HCT116 (cell line): ENCODE measurements around the gene PLOD2. TPM values are rescaled to one million over a fixed set of nuclear protein-coding genes. Genes with fewer than 3 reads are reported as not detected.

Experiments
- ATAC-seq: fragments of 200-7000 bp; cut with Tn5 transposase; 2 replicates; pipeline ENCODE4 v1.9.1; 2020; ENCODE audit warnings: mild to moderate bottlenecking, moderate library complexity
- BruUV-seq: library from RNA; stranded (reverse); fragments of 400-500 nt; replicated peaks from 2 replicates; lab custom pipeline; 2021; lab: Mats Ljungman, UMichigan
- CTCF ChIA-PET: fragments of 300-600 bp; sonication (Branson Sonifier 250); formaldehyde crosslinking; loops from one replicate; lab custom pipeline; 2021; ENCODE audit warnings: antibody characterized with exemption; lab: Charles Lee
- POLR2A ChIA-PET: fragments of 300-600, 350-600 bp; sonication (Branson Sonifier 250); formaldehyde crosslinking; loops from one replicate; lab custom pipeline; 2021; ENCODE audit warnings: antibody characterized with exemption; lab: Charles Lee
- RAD21 ChIA-PET, 2 experiments: fragments of 300-600 bp; sonication (Branson Sonifier 250); formaldehyde crosslinking; loops; one replicate each; lab custom pipeline; 2023; ENCODE audit warnings: low total read pairs in 2 of 2; ENCODE audit not compliant: uncharacterized antibody in 2 of 2, unreplicated experiment in 2 of 2, low non-redundant PET in 1 of 2; lab: Charles Lee
- DNase-seq: peaks from one replicate; pipeline ENCODE4 v3.0.0-alpha.2; 2010; ENCODE audit warnings: low read depth, low spot score
- H2AFZ ChIP-seq: fragments of 200-600 bp; shearing (Covaris generic), sonication (generic); 2 replicates; pipeline ENCODE4 v1.6.1; 2017; ENCODE audit warnings: low read depth, mixed run types, mixed read lengths, antibody characterized with exemption, low read length; ENCODE audit not compliant: poor library complexity, severe bottlenecking
- H3K27ac ChIP-seq: 2 replicates; pipeline ENCODE4 v1.5.1; 2012; ENCODE audit warnings: low read depth, low read length
- H3K27me3 ChIP-seq: fragments of 200-600 bp; sonication (generic); 2 replicates; pipeline ENCODE4 v1.6.1; 2016; ENCODE audit warnings: mixed run types, low read length, mixed read lengths; ENCODE audit not compliant: insufficient read depth
- H3K36me3 ChIP-seq, 2 experiments: fragments of 200-500 bp in 1 of 2; fragments of 200-600 bp in 1 of 2; sonication (Bioruptor generic) in 1 of 2; sonication (generic) in 1 of 2; 2 replicates each; pipeline versions ENCODE4 v1.5.1 to v1.6.1; 2014 to 2016; ENCODE audit warnings: low read length in 2 of 2, inconsistent platforms in 1 of 2, mixed read lengths in 1 of 2, mixed run types in 1 of 2; ENCODE audit not compliant: insufficient read depth in 2 of 2, control insufficient read depth in 1 of 2
- H3K4me1 ChIP-seq, 2 experiments: fragments of 200-600 bp in 1 of 2; sonication (generic) in 1 of 2; 2 replicates each; pipeline versions ENCODE4 v1.5.1 to v1.6.1; 2012 to 2017; ENCODE audit warnings: low read length in 2 of 2, inconsistent platforms in 1 of 2, mild to moderate bottlenecking in 1 of 2, mixed read lengths in 1 of 2, mixed run types in 1 of 2, moderate library complexity in 1 of 2; ENCODE audit not compliant: insufficient read depth in 2 of 2, control insufficient read depth in 1 of 2
- H3K4me2 ChIP-seq: fragments of 200-600 bp; sonication (generic); 2 replicates; pipeline ENCODE4 v1.6.1; 2017; ENCODE audit warnings: mixed run types, low read length, mixed read lengths
- H3K4me3 ChIP-seq, 2 experiments: fragments of 200-600 bp in 1 of 2; sonication (generic) in 1 of 2; replicated peaks in 1 of 2; 2 replicates each; pipeline ENCODE4 v1.5.1; 2011 to 2016; ENCODE audit warnings: low read length in 2 of 2, control low read depth in 1 of 2, low read depth in 1 of 2, mild to moderate bottlenecking in 1 of 2, mixed read lengths in 1 of 2, mixed run types in 1 of 2
- H3K79me2 ChIP-seq: fragments of 200-600 bp; sonication (generic); 2 replicates; pipeline ENCODE4 v1.6.1; 2017; ENCODE audit warnings: mild to moderate bottlenecking, mixed run types, low read length, moderate library complexity, mixed read lengths; ENCODE audit not compliant: insufficient read depth
- H3K9ac ChIP-seq: fragments of 200-600 bp; sonication (generic); 2 replicates; pipeline ENCODE4 v1.6.1; 2016; ENCODE audit warnings: low read length, mixed read lengths
- H3K9me2 ChIP-seq: fragments of 200-600 bp; sonication (generic), shearing (Covaris generic); 2 replicates; pipeline ENCODE4 v1.6.1; 2017; ENCODE audit warnings: mixed run types, mild to moderate bottlenecking, moderate library complexity; ENCODE audit not compliant: insufficient read depth
- H3K9me3 ChIP-seq, 2 experiments: fragments of 200-500 bp in 1 of 2; fragments of 200-600 bp in 1 of 2; sonication (Bioruptor generic) in 1 of 2; sonication (generic) in 1 of 2; 2 replicates each; pipeline ENCODE4 v1.6.1; 2014 to 2017; ENCODE audit warnings: low read length in 2 of 2, mixed read lengths in 2 of 2, inconsistent platforms in 1 of 2, low read depth in 1 of 2, mild to moderate bottlenecking in 1 of 2, mixed run types in 1 of 2, moderate library complexity in 1 of 2; ENCODE audit not compliant: control insufficient read depth in 1 of 2, insufficient read depth in 1 of 2
- H4K20me1 ChIP-seq: fragments of 200-600 bp; sonication (generic), shearing (Covaris generic); 2 replicates; pipeline ENCODE4 v1.6.1; 2017; ENCODE audit warnings: mixed run types, mild to moderate bottlenecking, moderate library complexity; ENCODE audit not compliant: insufficient read depth
- EGR1 ChIP-seq: IDR thresholded peaks from 2 replicates; pipeline ENCODE4 v1.6.1; 2012; ENCODE audit warnings: low read depth
- EZH2 ChIP-seq: fragments of 200-600 bp; sonication (generic); IDR thresholded peaks from 2 replicates; pipeline ENCODE4 v1.6.1; 2017; ENCODE audit warnings: antibody characterized with exemption, mixed run types
- EZH2phosphoT487 ChIP-seq: fragments of 200-600 bp; IDR thresholded peaks from 2 replicates; pipeline ENCODE4 v1.6.1; 2018; ENCODE audit warnings: antibody characterized with exemption, borderline replicate concordance
- FOSL1 ChIP-seq: IDR thresholded peaks from 2 replicates; pipeline ENCODE4 v1.6.1; 2012; ENCODE audit warnings: low read depth
- POLR2A ChIP-seq: IDR thresholded peaks from 2 replicates; pipeline ENCODE4 v1.7.0; 2011; ENCODE audit warnings: borderline replicate concordance; ENCODE audit not compliant: insufficient read depth, insufficient read length; ENCODE audit errors: extremely low read depth
- POLR2AphosphoS5 ChIP-seq: IDR thresholded peaks from 2 replicates; pipeline ENCODE4 v1.6.1; 2011; ENCODE audit warnings: mild to moderate bottlenecking, low read depth, low read length, moderate library complexity
- RAD21 ChIP-seq: IDR thresholded peaks from 2 replicates; pipeline ENCODE4 v1.6.1; 2012; ENCODE audit warnings: low read depth, mild to moderate bottlenecking
- SP1 ChIP-seq: IDR thresholded peaks from 2 replicates; pipeline ENCODE4 v1.6.1; 2012; ENCODE audit warnings: low read depth
- SRF ChIP-seq: IDR thresholded peaks from 2 replicates; pipeline ENCODE4 v1.6.1; 2012; ENCODE audit warnings: low read depth
- TCF7L2 ChIP-seq: IDR thresholded peaks from 2 replicates; pipeline ENCODE4 v1.7.0; 2011; ENCODE audit warnings: borderline replicate concordance, inconsistent platforms; ENCODE audit not compliant: insufficient read depth, insufficient read length; ENCODE audit errors: extremely low read depth
- ZFX ChIP-seq: fragments of 450-650 bp; IDR thresholded peaks from 2 replicates; pipeline ENCODE4 v1.6.1; 2017
- intact Hi-C: fragments of 100-400 bp; cut with micrococcal nuclease; formaldehyde crosslinking; loops from 2 replicates; pipeline ENCODE4 v1.10.0; 2022
- total RNA-seq: library from RNA; stranded (reverse); gene quantifications from one replicate; pipeline ENCODE4 v1.2.1, GENCODE V29; 2021; ENCODE audit not compliant: unreplicated experiment
- TF ChIP-seq, protein P1 (sequence below): IDR thresholded peaks from 2 replicates; pipeline ENCODE4 v1.6.1; 2011; ENCODE audit warnings: mild to moderate bottlenecking, low read length, moderate library complexity; ENCODE audit not compliant: insufficient replicate concordance; ENCODE audit errors: extremely low read depth
- TF ChIP-seq, protein P2 (sequence below): IDR thresholded peaks from 2 replicates; pipeline ENCODE4 v1.6.1; 2012

The PLOD2 gene
- total RNA-seq, 1 experiment from 2014 or later: 25.8 TPM

- no peak overlapping the region for H3K4me2 ChIP-seq
- ChIA-PET POLR2A (interaction anchor here (0.9 kb wide), 1 partner anchor 14 kb away, joined by 3 read pairs; no protein-coding TSS in a partner anchor), CTCF (no interaction called here)
These were observed 21.3 kb downstream of the PLOD2 start for GRCh38 chr3:146139586-146140110.

DNA sequence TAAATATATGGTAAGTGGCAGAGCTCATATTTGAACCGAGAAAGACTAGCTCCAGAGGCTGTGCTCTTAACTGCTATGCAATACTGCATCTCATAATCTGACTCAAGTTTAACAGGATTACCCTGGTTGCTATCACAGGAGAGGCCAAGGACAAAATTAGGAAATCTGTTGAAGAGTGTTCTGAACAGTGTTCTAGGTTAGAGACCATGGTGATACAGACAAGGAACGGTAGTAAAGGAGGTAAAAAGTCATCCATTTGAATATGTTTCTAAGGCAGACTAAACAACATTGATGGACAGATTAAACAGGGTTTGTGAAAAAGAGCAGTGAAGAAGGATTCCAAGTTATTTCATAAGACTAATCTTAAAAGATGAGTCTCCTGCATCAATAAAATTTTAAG, 22.1 kb downstream of the PLOD2 start:
- Histone ChIP-seq H3K27me3 (no peaks in the 10 kb centered on the region), H4K20me1 (no peaks in the 10 kb centered on the region), H3K27ac (no peak overlapping the region), H3K4me3 (no peak overlapping the region), H3K9ac (no peak overlapping the region), H3K79me2 (no peaks in the 10 kb centered on the region), H2AFZ (no peak overlapping the region), H3K4me2 (no peak overlapping the region), H3K9me3 (no peaks in the 10 kb centered on the region), H3K4me1 (no peaks in the 10 kb centered on the region), H3K36me3 (no peaks in the 10 kb centered on the region), H3K9me2 (no peaks in the 10 kb centered on the region)
- ATAC-seq (no peak), DNase-seq (no peak)
- no TSS peak for BruUV-seq
- intact Hi-C loops: no loop called here
- TF ChIP-seq SRF (no peak), ZFX (no peak), FOSL1 (no peak), EZH2 (no peak), EZH2phosphoT487 (no peak), EGR1 (no peak), RAD21 (no peak), POLR2AphosphoS5 (no peak), SP1 (no peak)
- TF ChIP-seq, protein P1, sequence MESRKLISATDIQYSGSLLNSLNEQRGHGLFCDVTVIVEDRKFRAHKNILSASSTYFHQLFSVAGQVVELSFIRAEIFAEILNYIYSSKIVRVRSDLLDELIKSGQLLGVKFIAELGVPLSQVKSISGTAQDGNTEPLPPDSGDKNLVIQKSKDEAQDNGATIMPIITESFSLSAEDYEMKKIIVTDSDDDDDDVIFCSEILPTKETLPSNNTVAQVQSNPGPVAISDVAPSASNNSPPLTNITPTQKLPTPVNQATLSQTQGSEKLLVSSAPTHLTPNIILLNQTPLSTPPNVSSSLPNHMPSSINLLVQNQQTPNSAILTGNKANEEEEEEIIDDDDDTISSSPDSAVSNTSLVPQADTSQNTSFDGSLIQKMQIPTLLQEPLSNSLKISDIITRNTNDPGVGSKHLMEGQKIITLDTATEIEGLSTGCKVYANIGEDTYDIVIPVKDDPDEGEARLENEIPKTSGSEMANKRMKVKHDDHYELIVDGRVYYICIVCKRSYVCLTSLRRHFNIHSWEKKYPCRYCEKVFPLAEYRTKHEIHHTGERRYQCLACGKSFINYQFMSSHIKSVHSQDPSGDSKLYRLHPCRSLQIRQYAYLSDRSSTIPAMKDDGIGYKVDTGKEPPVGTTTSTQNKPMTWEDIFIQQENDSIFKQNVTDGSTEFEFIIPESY: no peak
- TF ChIP-seq, protein P2, sequence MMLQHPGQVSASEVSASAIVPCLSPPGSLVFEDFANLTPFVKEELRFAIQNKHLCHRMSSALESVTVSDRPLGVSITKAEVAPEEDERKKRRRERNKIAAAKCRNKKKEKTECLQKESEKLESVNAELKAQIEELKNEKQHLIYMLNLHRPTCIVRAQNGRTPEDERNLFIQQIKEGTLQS: no peak
- RAD21 ChIA-PET: no interaction called here
- POLR2A ChIA-PET: no interaction called here
- CTCF ChIA-PET: no interaction called here

More at GRCh38 chr3:146139586-146140110, 21.3 kb downstream of the PLOD2 start:
- DNase-seq (no peak), ATAC-seq (no peak)
- RAD21 ChIA-PET: no interaction called here
- Histone ChIP-seq H3K79me2 (no peaks in the 10 kb centered on the region; the same call in 1 of the 2 replicates), H3K9me3 (no peaks in the 10 kb centered on the region), H3K4me1 (no peaks in the 10 kb centered on the region), H3K9ac (no peak overlapping the region), H3K27ac (no peak overlapping the region), H3K9me2 (no peaks in the 10 kb centered on the region), H3K36me3 (no peaks in the 10 kb centered on the region), H4K20me1 (no peaks in the 10 kb centered on the region), H2AFZ (no peak overlapping the region), H3K4me3 (no peak overlapping the region), H3K27me3 (no peaks in the 10 kb centered on the region)
- no peak for TF ChIP-seq POLR2AphosphoS5
- TF ChIP-seq POLR2A: no peak
- TF ChIP-seq TCF7L2: no peak
- no peak for TF ChIP-seq SP1
- TF ChIP-seq, protein P2: no peak
- intact Hi-C loops: no loop called here
- BruUV-seq: no TSS peak
